ENCODE measurements around the gene ADRA2C.

The ADRA2C gene

GRCh38 chr4:3777669-3778068 lies 11.5 kb downstream of the ADRA2C start:
- no peak for DNase-seq (ENCODE audit: low spot score)

GRCh38 chr4:3779509-3779908 lies 13.3 kb downstream of the ADRA2C start:
- no peak for DNase-seq (ENCODE audit: low spot score)

- no peak for DNase-seq (ENCODE audit: low spot score)
Observed at GRCh38 chr4:3780347-3781171, 14.4 kb downstream of the ADRA2C start.

GRCh38 chr4:3781193-3781886 lies 15.2 kb downstream of the ADRA2C start:
- peak; percentile 35 for DNase-seq (ENCODE audit: low spot score)

- no peak for DNase-seq (ENCODE audit: low spot score)
Observed at GRCh38 chr4:3781997-3782930, 16.1 kb downstream of the ADRA2C start.

- no peak for DNase-seq (ENCODE audit: low spot score)
Observed at GRCh38 chr4:3783693-3784306, 17.6 kb downstream of the ADRA2C start.

- no peak for DNase-seq (ENCODE audit: low spot score)
Observed at GRCh38 chr4:3784454-3785291, 18.5 kb downstream of the ADRA2C start.

GRCh38 chr4:3785292-3785565 lies 19.0 kb downstream of the ADRA2C start:
- no peak for DNase-seq (ENCODE audit: low spot score)

GRCh38 chr4:3786196-3786869 lies 20.1 kb downstream of the ADRA2C start:
- DNase-seq (ENCODE audit: low spot score) = no peak

GRCh38 chr4:3787489-3788365 lies 21.5 kb downstream of the ADRA2C start:
- peak; percentile 18 for DNase-seq (ENCODE audit: low spot score)

- DNase-seq (ENCODE audit: low spot score) = no peak
Observed at GRCh38 chr4:3788366-3788660, 22.1 kb downstream of the ADRA2C start.

- no peak for DNase-seq (ENCODE audit: low spot score)
Observed at GRCh38 chr4:3789587-3789986, 23.4 kb downstream of the ADRA2C start.

- no peak for DNase-seq (ENCODE audit: low spot score)
Observed at GRCh38 chr4:3790006-3790561, 23.9 kb downstream of the ADRA2C start.

- no peak for DNase-seq (ENCODE audit: low spot score)
Observed at GRCh38 chr4:3791256-3791655, 25.1 kb downstream of the ADRA2C start.

GRCh38 chr4:3791910-3792542 lies 25.8 kb downstream of the ADRA2C start:
- DNase-seq (ENCODE audit: low spot score) = peak; percentile 23

GRCh38 chr4:3792813-3793212 lies 26.6 kb downstream of the ADRA2C start:
- no peak for DNase-seq (ENCODE audit: low spot score)

GRCh38 chr4:3793545-3793944 lies 27.4 kb downstream of the ADRA2C start:
- DNase-seq (ENCODE audit: low spot score) = no peak

- DNase-seq (ENCODE audit: low spot score) = no peak
Observed at GRCh38 chr4:3796960-3797359, 30.8 kb downstream of the ADRA2C start.

Measured in COLO829 (cell line).